HEK293 (cell line): ENCODE results near the gene SERINC4.
A peak's percentile ranks its signal among the peaks of the same experiment; 100 is the strongest.

ENCODE experiments used
- FEZF1 ChIP-seq: fragments of 450-650 bp; formaldehyde crosslinking; IDR thresholded peaks from 2 replicates; pipeline ENCODE4 v1.5.1; 2016; ENCODE audit warnings: missing biosample characterization, missing genetic modification characterization
- GLIS1 ChIP-seq: fragments of 450-650 bp; formaldehyde crosslinking; IDR thresholded peaks from 2 replicates; pipeline ENCODE4 v1.5.1; 2016; ENCODE audit warnings: missing biosample characterization, missing genetic modification characterization
- HOXC10 ChIP-seq: sonication (generic); formaldehyde crosslinking; IDR thresholded peaks from 2 replicates; pipeline ENCODE4 v1.8.1; 2023; ENCODE audit warnings: mild to moderate bottlenecking, missing genetic modification reagents
- KLF1 ChIP-seq: fragments of 450-650 bp; formaldehyde crosslinking; IDR thresholded peaks from 2 replicates; pipeline ENCODE4 v1.5.1; 2016; ENCODE audit warnings: missing biosample characterization, missing genetic modification characterization
- PRDM1 ChIP-seq: fragments of 450-650 bp; formaldehyde crosslinking; IDR thresholded peaks from 2 replicates; pipeline ENCODE4; 2016; ENCODE audit warnings: missing biosample characterization, missing genetic modification characterization
- RBAK ChIP-seq: fragments of 450-650 bp; formaldehyde crosslinking; IDR thresholded peaks from 2 replicates; pipeline ENCODE4 v1.5.1; 2016; ENCODE audit warnings: missing biosample characterization, missing genetic modification characterization
- SALL2 ChIP-seq: fragments of 450-650 bp; formaldehyde crosslinking; IDR thresholded peaks from 2 replicates; pipeline ENCODE4 v1.5.0; 2017; ENCODE audit warnings: missing biosample characterization, mild to moderate bottlenecking, missing genetic modification characterization, borderline replicate concordance
- ZBTB21 ChIP-seq: fragments of 450-650 bp; formaldehyde crosslinking; IDR thresholded peaks from 2 replicates; pipeline ENCODE4 v1.5.1; 2017; ENCODE audit warnings: missing biosample characterization, missing genetic modification characterization
- ZBTB8A ChIP-seq: fragments of 450-650 bp; formaldehyde crosslinking; IDR thresholded peaks from 2 replicates; pipeline ENCODE4 v1.5.1; 2016; ENCODE audit warnings: missing biosample characterization, missing genetic modification characterization
- ZEB2 ChIP-seq: fragments of 450-650 bp; formaldehyde crosslinking; IDR thresholded peaks from 2 replicates; pipeline ENCODE4 v1.5.1; 2016; ENCODE audit warnings: missing biosample characterization, missing genetic modification characterization
- ZFP37 ChIP-seq: fragments of 450-650 bp; formaldehyde crosslinking; IDR thresholded peaks from 2 replicates; pipeline ENCODE4 v1.5.1; 2016; ENCODE audit warnings: missing biosample characterization, missing genetic modification characterization
- ZNF114 ChIP-seq: fragments of 450-650 bp; formaldehyde crosslinking; IDR thresholded peaks from 2 replicates; pipeline ENCODE4 v1.5.0; 2017; ENCODE audit warnings: missing biosample characterization, missing genetic modification characterization
- ZNF2 ChIP-seq: fragments of 450-650 bp; formaldehyde crosslinking; IDR thresholded peaks from 2 replicates; pipeline ENCODE4 v1.5.1; 2016; ENCODE audit warnings: missing biosample characterization, missing genetic modification characterization
- ZNF292 ChIP-seq: fragments of 450-650 bp; formaldehyde crosslinking; IDR thresholded peaks from 2 replicates; pipeline ENCODE4 v1.5.1; 2016; ENCODE audit warnings: low read depth, missing biosample characterization, missing genetic modification characterization, borderline replicate concordance
- ZNF311 ChIP-seq: fragments of 450-650 bp; formaldehyde crosslinking; IDR thresholded peaks from 2 replicates; pipeline ENCODE4 v1.5.1; 2017; ENCODE audit warnings: missing biosample characterization, missing genetic modification characterization, borderline replicate concordance
- ZNF473 ChIP-seq: fragments of 450-650 bp; formaldehyde crosslinking; IDR thresholded peaks from 2 replicates; pipeline ENCODE4 v1.5.1; 2017; ENCODE audit warnings: missing biosample characterization, missing genetic modification characterization
- ZNF48 ChIP-seq: fragments of 450-650 bp; formaldehyde crosslinking; IDR thresholded peaks from 2 replicates; pipeline ENCODE4 v1.5.1; 2016; ENCODE audit warnings: missing biosample characterization, missing genetic modification characterization
- ZNF521 ChIP-seq: fragments of 450-650 bp; formaldehyde crosslinking; IDR thresholded peaks from 2 replicates; pipeline ENCODE4 v1.5.1; 2017; ENCODE audit warnings: missing biosample characterization, mild to moderate bottlenecking, missing genetic modification characterization
- ZNF664 ChIP-seq: fragments of 450-650 bp; formaldehyde crosslinking; IDR thresholded peaks from 2 replicates; pipeline ENCODE4 v1.5.1; 2016; ENCODE audit warnings: missing biosample characterization, missing genetic modification characterization
- ZNF677 ChIP-seq: fragments of 450-650 bp; IDR thresholded peaks from 2 replicates; pipeline ENCODE4 v1.5.0; 2018; ENCODE audit warnings: missing biosample characterization, mild to moderate bottlenecking, missing genetic modification characterization, moderate library complexity
- TF ChIP-seq, protein P1 (sequence below): fragments of 450-650 bp; formaldehyde crosslinking; conservative IDR thresholded peaks from 2 replicates; pipeline ENCODE4 v1.5.1; 2016; ENCODE audit warnings: low read depth, missing biosample characterization, missing genetic modification characterization
- TF ChIP-seq, protein P2 (sequence below): fragments of 450-650 bp; formaldehyde crosslinking; IDR thresholded peaks from 2 replicates; pipeline ENCODE4 v1.5.1; 2017; ENCODE audit warnings: missing biosample characterization, missing genetic modification characterization
- TF ChIP-seq, protein P3 (sequence below): fragments of 450-650 bp; formaldehyde crosslinking; IDR thresholded peaks from 2 replicates; pipeline ENCODE4 v1.5.1; 2016; ENCODE audit warnings: missing biosample characterization, missing genetic modification characterization
- TF ChIP-seq, protein P4 (sequence below): fragments of 450-650 bp; formaldehyde crosslinking; IDR thresholded peaks from 2 replicates; pipeline ENCODE4 v1.5.1; 2016; ENCODE audit warnings: missing biosample characterization, missing genetic modification characterization
- TF ChIP-seq, protein P5 (sequence below): fragments of 450-650 bp; formaldehyde crosslinking; IDR thresholded peaks from 2 replicates; pipeline ENCODE4 v1.5.1; 2016; ENCODE audit warnings: missing biosample characterization, missing genetic modification characterization
- TF ChIP-seq, protein P6 (sequence below): fragments of 450-650 bp; formaldehyde crosslinking; IDR thresholded peaks from 2 replicates; pipeline ENCODE4 v1.5.1; 2016; ENCODE audit warnings: missing biosample characterization, missing genetic modification characterization

Gene SERINC4

DNA sequence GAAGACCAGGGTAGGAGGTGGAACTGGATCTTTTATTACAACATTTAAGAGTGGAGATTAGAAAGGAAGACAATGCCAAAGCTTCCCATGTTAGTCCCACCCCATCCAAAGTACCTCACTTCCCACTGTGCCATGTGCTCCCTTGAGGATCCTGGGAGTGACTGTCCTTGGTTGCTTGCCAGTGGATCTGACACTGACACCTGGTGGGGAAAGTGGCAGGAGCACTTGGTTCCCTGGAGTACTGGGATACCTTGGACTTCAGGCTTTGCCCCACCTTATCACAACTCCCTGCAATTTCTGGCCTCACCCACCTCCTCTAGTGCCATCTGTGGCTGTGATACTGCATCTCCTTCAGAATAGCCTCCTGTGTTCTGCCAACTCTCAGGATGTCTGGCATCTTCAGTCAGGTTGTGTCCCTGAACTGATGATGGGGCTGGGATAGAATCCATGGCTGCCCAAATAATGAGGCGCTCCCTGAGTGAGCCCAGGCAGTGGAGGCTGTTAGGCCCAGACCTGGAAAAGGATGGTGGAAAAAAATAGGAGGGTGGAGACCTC, 24.5 kb downstream of the SERINC4 start (continued):
- TF ChIP-seq ZNF48 (tag by site-specific recombination) (no peak), ZBTB8A (tag by site-specific recombination) (no peak), ZNF664 (tag by site-specific recombination) (no peak), PRDM1 (no peak), HOXC10 (CRISPR knock-in tag) (no peak), ZBTB21 (no peak), RBAK (tag by site-specific recombination) (no peak), ZNF114 (tag by site-specific recombination) (no peak), SALL2 (tag by site-specific recombination) (no peak), ZFP37 (tag by site-specific recombination) (no peak), ZNF2 (tag by site-specific recombination) (no peak), ZNF521 (tag by site-specific recombination) (no peak), ZNF473 (tag by site-specific recombination) (no peak), ZNF311 (tag by site-specific recombination) (no peak), ZNF677 (tag by site-specific recombination) (no peak), GLIS1 (tag by site-specific recombination) (no peak), ZNF292 (tag by site-specific recombination) (no peak), ZEB2 (tag by site-specific recombination) (no peak), FEZF1 (no peak), KLF1 (tag by site-specific recombination) (peak; percentile 28; the same call in 1 of the 2 replicates)
- TF ChIP-seq, protein P1, sequence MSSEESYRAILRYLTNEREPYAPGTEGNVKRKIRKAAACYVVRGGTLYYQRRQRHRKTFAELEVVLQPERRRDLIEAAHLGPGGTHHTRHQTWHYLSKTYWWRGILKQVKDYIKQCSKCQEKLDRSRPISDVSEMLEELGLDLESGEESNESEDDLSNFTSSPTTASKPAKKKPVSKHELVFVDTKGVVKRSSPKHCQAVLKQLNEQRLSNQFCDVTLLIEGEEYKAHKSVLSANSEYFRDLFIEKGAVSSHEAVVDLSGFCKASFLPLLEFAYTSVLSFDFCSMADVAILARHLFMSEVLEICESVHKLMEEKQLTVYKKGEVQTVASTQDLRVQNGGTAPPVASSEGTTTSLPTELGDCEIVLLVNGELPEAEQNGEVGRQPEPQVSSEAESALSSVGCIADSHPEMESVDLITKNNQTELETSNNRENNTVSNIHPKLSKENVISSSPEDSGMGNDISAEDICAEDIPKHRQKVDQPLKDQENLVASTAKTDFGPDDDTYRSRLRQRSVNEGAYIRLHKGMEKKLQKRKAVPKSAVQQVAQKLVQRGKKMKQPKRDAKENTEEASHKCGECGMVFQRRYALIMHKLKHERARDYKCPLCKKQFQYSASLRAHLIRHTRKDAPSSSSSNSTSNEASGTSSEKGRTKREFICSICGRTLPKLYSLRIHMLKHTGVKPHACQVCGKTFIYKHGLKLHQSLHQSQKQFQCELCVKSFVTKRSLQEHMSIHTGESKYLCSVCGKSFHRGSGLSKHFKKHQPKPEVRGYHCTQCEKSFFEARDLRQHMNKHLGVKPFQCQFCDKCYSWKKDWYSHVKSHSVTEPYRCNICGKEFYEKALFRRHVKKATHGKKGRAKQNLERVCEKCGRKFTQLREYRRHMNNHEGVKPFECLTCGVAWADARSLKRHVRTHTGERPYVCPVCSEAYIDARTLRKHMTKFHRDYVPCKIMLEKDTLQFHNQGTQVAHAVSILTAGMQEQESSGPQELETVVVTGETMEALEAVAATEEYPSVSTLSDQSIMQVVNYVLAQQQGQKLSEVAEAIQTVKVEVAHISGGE: no peak
- TF ChIP-seq, protein P2, sequence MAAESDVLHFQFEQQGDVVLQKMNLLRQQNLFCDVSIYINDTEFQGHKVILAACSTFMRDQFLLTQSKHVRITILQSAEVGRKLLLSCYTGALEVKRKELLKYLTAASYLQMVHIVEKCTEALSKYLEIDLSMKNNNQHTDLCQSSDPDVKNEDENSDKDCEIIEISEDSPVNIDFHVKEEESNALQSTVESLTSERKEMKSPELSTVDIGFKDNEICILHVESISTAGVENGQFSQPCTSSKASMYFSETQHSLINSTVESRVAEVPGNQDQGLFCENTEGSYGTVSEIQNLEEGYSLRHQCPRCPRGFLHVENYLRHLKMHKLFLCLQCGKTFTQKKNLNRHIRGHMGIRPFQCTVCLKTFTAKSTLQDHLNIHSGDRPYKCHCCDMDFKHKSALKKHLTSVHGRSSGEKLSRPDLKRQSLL (tag by site-specific recombination): no peak
- TF ChIP-seq, protein P3, sequence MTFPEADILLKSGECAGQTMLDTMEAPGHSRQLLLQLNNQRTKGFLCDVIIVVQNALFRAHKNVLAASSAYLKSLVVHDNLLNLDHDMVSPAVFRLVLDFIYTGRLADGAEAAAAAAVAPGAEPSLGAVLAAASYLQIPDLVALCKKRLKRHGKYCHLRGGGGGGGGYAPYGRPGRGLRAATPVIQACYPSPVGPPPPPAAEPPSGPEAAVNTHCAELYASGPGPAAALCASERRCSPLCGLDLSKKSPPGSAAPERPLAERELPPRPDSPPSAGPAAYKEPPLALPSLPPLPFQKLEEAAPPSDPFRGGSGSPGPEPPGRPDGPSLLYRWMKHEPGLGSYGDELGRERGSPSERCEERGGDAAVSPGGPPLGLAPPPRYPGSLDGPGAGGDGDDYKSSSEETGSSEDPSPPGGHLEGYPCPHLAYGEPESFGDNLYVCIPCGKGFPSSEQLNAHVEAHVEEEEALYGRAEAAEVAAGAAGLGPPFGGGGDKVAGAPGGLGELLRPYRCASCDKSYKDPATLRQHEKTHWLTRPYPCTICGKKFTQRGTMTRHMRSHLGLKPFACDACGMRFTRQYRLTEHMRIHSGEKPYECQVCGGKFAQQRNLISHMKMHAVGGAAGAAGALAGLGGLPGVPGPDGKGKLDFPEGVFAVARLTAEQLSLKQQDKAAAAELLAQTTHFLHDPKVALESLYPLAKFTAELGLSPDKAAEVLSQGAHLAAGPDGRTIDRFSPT (tag by site-specific recombination): no peak
- TF ChIP-seq, protein P4, sequence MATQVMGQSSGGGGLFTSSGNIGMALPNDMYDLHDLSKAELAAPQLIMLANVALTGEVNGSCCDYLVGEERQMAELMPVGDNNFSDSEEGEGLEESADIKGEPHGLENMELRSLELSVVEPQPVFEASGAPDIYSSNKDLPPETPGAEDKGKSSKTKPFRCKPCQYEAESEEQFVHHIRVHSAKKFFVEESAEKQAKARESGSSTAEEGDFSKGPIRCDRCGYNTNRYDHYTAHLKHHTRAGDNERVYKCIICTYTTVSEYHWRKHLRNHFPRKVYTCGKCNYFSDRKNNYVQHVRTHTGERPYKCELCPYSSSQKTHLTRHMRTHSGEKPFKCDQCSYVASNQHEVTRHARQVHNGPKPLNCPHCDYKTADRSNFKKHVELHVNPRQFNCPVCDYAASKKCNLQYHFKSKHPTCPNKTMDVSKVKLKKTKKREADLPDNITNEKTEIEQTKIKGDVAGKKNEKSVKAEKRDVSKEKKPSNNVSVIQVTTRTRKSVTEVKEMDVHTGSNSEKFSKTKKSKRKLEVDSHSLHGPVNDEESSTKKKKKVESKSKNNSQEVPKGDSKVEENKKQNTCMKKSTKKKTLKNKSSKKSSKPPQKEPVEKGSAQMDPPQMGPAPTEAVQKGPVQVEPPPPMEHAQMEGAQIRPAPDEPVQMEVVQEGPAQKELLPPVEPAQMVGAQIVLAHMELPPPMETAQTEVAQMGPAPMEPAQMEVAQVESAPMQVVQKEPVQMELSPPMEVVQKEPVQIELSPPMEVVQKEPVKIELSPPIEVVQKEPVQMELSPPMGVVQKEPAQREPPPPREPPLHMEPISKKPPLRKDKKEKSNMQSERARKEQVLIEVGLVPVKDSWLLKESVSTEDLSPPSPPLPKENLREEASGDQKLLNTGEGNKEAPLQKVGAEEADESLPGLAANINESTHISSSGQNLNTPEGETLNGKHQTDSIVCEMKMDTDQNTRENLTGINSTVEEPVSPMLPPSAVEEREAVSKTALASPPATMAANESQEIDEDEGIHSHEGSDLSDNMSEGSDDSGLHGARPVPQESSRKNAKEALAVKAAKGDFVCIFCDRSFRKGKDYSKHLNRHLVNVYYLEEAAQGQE: no peak
- TF ChIP-seq, protein P5, sequence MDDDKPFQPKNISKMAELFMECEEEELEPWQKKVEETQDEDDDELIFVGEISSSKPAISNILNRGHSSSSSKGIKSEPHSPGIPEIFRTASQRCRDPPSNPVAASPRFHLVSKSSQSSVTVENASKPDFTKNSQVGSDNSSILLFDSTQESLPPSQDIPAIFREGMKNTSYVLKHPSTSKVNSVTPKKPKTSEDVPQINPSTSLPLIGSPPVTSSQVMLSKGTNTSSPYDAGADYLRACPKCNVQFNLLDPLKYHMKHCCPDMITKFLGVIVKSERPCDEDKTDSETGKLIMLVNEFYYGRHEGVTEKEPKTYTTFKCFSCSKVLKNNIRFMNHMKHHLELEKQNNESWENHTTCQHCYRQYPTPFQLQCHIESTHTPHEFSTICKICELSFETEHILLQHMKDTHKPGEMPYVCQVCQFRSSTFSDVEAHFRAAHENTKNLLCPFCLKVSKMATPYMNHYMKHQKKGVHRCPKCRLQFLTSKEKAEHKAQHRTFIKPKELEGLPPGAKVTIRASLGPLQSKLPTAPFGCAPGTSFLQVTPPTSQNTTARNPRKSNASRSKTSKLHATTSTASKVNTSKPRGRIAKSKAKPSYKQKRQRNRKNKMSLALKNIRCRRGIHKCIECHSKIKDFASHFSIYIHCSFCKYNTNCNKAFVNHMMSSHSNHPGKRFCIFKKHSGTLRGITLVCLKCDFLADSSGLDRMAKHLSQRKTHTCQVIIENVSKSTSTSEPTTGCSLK: no peak
- TF ChIP-seq, protein P6, sequence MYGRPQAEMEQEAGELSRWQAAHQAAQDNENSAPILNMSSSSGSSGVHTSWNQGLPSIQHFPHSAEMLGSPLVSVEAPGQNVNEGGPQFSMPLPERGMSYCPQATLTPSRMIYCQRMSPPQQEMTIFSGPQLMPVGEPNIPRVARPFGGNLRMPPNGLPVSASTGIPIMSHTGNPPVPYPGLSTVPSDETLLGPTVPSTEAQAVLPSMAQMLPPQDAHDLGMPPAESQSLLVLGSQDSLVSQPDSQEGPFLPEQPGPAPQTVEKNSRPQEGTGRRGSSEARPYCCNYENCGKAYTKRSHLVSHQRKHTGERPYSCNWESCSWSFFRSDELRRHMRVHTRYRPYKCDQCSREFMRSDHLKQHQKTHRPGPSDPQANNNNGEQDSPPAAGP: 0 out of 2 replicates have a peak, but pooled peaks have one; percentile 16
